Hypothalamus (tissue), 51 donors: ENCODE measurements around the gene ST3GAL6.

Source experiments
- DNase-seq, 51 donors: peaks; one replicate each; lab custom pipeline; 2025; lab: John Stamatoyannopoulos, UW

Gene ST3GAL6, protein sequence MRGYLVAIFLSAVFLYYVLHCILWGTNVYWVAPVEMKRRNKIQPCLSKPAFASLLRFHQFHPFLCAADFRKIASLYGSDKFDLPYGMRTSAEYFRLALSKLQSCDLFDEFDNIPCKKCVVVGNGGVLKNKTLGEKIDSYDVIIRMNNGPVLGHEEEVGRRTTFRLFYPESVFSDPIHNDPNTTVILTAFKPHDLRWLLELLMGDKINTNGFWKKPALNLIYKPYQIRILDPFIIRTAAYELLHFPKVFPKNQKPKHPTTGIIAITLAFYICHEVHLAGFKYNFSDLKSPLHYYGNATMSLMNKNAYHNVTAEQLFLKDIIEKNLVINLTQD

DNA sequence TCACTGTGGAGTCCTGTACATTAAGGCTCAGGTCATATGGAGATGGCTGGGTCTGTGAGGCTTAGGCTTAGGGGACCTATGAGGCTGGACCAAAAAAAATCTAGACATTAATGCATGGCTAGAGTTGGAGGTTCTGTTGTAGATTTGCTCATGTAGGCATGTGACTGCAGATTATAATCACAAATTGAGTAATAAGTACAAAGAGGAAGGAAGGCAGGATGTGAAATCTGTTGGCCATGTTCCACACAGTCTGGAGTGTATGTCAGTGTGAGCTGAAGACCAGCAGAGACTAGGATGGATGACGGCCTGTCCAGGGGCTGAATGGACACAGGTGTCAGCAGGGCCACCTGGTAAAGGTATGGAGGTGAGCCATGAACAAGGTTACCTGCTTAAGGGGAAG is at the start of gene ST3GAL6:
ST3GAL6 (plus strand) TSS at position 265 of the 400 bp plus-strand sequence. CDS start 5,101 bp downstream, outside the sequence.
- peak in 1 of 51 donors; percentile 33 for DNase-seq

DNA sequence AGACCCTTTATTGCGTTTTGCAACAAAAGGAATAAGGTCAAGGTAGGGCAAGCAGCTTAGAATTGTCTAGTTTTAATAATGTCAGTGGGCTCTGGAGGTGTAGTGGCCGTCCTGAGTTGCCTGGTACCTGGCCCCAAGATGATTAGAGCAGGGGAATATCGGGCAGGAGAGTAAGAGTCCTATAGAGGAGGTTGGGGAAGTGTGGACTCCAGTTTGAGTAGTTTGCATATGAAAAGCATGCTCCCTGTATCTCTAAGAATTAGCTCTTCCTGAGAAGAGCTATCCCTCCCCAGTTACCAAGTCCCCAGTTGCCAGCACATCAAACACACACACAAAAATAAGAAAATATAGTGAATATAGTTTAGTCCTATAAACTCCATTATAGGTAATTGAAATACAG is 49.2 kb upstream of the ST3GAL6 start:
- no peak for DNase-seq

DNA sequence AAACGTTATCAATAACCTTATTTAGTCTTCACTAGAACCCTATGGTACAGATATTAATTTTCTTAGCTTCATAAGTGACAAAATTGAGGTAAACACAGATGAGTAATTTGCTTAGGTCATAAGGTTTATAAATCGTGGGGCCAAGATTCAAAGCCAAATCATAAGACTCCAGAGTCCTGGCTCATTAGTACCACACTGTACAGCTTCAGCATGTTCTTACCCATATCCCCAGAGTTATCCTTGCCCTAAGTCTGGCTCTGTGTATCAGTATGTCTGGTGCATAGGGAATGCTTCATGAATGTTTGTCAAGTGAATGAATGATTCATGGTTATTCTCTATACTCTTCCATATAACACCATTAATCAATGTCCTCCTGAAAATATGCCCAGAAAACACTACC is 45.6 kb upstream of the ST3GAL6 start:
- no peak for DNase-seq

DNA sequence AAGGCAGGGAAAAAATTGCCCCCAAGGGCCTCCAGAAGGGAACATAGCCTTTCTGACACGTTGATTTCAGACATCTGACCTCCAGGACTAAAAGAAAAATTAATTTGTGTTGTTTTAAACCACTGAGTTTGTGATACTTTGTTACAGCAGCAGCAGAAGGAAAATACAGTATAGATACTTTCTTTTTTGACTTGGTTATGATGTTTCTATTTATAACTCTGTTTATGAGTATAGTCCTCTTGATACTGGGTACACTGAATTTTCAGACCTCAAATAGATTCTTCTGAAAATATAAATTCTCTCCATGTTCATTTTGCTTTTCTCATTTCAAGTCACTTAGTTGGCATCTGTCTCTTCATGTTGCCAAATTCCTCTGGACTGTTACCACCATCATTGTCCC is 44.4 kb upstream of the ST3GAL6 start:
- no peak for DNase-seq

DNA sequence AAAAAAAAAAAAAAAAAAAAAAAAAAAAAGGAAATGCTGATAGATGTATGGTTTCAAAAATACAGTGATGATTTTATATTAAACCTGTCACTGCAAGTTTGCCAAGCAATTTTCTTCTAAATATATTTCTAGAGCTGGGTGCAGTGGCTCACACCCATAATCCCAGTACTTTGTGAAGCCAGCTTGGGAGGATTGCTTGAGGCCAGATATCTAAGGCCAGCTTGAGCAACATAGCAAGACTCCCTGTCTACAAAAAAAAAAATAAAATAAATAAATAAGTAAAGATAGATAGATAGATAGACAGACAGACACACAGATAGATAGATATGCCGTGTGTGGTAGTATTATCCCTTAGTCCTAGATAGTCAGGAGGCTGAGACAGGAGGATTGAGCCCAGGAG is 41.4 kb upstream of the ST3GAL6 start:
- no peak for DNase-seq

DNA sequence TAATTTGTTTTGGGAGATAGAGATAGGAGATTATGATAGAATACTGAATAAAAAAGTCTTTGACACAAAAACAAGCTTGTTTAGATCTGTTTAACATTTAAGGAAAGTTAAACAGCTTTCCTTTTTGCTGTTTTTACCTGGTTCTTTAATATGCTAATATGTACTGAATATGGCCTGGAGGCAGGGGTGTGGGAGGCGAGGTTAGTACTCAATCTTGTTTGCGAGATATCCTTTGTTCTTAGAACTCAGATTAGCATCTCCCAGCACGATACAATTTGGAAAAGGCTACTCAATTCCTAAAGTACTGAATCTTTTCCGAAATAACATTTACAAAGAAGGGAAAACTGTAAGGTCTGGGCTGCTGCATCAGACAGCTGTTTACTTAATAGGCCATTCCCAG is 40.8 kb upstream of the ST3GAL6 start:
- no peak for DNase-seq

DNA sequence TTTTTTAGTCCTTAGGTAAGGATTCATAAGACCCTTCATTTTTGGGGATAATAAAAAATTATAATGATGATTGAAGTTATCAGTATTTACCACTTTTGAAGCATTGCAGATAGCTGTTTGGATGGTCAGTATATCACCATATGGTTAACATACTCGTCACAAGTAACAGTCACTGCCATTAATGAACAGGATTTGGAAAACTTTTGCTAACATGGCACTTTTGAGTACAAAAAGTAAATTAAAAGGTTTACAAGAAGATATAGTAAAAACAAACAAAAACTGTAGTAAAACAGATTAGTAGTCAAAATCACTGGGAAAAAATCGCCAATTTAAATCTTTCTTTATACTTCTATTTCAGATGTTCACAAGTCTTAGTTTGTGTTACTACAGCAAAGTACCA is 37.8 kb upstream of the ST3GAL6 start:
- DNase-seq = no peak

DNA sequence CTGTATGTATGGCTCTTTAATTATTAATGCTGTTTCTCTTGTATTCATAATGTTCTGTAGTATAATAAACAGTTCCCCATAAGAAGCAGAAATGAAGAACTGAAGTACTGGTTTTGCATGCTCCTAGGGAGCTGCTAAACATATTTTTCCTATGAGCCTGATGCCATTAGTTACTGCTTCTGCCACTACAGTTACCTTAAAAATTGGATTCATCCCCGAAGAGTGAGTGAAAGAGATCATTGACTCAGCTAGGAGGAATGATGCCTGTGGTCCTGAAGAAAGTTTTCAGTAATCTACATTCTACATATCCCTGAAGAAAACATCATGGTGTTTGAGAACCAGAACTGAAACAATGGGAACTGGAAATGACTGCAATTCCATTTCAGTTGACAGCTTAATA is 37.1 kb upstream of the ST3GAL6 start:
- no peak for DNase-seq

DNA sequence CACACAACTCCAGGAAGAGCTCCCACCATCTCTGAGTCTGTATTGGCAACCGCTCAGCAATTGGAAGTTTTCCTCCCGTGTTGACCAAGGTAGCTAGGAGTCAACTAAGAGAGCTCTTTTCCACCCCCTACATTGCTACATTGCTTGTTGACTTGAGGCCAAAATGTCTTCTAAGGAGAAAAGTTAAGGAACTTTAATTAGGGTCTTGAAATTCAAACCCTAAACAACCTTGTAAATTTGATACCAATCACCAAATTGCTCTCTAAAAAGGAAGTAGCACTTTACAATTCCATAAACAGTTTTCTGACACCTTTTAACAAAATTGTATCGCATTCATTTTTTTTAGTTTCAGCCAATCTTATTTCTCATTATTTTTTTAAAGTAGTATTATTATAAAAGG is 35.5 kb upstream of the ST3GAL6 start:
- DNase-seq = no peak

DNA sequence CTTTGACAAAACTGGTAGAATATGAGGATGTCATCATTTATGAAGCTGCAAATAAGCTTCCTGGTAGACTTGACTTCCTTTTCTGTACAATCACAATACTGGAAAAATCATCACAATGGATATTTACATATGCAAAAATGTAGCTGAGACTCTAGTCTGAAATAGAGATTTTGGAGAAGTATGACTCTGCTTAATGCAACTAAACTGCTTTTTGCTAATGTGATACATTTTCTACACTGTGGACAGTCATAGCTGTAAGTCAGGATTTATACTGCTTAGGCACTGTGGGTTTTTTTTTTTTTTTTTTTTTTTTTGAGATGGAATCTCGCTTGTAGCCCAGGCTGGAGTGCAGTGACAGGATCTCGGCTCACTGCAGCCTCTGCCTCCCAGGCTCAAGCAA is 34.5 kb upstream of the ST3GAL6 start:
- DNase-seq = no peak

DNA sequence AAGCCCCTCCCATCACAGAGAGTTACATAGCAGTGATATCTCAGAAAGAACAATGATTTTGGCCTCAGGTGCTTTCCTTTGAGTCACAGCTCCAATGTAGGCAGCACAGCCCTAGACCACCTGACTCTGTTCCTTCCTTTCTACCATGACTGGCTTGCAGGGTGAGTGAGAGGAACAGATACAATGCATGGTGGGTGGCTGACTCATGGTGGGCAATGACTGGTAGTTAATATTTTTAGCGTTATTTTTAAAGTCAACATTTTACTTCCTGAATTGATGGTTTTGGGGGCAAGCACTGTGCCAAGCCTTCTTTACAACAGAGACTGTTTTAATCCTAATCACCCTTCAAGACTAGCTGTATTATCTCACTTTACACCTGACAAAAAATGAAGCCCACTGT is 32.8 kb upstream of the ST3GAL6 start:
- DNase-seq = no peak

DNA sequence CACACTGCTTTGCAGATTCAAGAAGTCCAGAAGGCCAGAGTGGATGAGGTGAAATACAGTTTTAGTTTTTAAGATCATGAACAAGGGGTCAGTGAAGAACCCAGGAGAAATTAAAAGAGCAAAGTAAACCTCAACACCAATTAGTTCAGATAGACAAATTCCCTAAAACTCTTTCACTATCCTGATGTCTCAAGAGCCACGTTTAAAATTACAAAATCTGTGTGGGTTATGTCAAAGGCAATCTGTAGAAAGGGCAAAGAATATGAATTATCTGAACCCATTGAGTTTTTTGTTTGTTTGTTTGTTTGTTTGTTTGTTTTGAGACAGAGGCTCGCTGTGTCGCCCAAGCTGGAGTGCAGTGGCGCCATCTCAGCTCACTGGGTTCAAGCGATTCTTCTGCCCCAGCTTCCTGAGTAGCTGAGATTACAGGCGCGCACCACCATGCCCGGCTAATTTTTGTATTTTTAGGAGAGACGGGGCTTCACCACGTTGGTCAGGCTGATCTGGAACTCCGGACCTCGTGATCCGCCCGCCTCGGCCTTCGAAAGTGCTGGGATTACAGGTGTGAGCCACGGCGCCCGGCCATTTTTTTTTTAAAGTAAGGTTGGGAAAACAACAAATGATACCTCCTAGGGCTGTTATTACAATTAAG is 32.1 kb upstream of the ST3GAL6 start:
- no peak for DNase-seq

DNA sequence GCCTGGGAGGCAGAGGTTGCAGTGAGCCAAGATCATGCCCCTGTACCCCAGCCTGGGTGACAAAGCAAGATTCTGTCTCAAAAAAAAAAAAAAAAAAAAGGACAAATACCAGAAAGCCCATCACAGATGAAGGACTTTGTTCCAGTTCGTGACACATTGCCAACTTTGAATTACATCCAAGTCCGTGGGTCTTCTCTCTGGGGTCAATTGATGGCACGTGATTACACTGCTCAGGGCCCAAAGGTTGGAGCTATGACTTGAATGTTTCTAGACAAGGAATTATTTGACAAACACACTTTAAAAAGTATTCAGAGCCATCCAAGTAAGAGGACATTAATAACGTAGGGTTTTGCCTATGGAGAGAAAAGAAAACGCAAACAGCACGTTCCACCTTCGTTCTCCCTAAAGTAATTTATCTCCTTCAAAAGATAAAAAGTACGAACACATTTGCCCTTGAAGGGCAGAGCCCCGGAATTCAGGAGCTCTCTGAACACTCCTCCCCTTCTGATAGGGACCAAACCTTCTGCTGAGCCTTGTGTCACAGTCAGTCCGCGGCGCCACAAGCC is 31.3 kb upstream of the ST3GAL6 start:
- DNase-seq = peak in 3 of 51 donors; percentile 23 to 74 (median 65)

DNA sequence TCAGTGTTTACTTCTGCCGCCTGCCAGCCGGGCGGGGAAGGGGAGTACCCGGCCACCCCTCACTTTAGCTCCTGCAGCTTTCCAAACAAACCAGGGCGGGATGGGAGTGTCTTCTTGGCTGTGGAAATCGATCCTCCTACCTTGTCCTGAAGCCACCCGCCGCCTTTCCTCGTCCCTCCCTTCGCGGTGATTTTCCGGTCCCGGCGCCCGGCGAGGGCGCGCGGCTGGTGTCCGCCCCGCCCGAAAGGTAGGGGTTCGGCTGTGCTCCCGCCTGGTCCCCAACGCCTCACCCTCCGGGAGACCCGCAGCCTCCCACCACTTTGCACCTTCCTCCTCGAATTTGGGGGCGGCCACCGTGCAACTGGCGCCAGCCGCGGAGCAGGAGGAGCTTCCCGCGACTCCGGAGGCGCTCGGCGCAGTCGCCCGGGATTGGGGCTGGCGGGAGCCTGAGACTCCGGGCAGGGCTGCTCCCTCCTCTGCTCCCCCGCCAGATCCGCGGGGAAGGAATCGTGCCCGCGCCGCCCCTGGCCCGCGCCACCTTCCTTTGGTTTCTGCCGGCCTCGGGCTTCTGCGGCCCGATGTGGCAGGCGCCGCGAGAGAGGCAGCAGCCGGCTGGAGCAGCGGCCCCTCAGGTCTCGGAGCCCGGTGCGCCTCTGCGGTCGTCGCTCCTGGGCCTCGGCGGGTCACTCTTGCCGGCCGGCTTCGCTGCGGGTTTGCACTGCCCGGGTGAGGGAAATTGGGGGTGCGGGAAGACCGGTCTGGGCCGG is 30.7 kb upstream of the ST3GAL6 start:
- peak in 50 of 51 donors; percentile 5 to 82 (median 62) for DNase-seq

DNA sequence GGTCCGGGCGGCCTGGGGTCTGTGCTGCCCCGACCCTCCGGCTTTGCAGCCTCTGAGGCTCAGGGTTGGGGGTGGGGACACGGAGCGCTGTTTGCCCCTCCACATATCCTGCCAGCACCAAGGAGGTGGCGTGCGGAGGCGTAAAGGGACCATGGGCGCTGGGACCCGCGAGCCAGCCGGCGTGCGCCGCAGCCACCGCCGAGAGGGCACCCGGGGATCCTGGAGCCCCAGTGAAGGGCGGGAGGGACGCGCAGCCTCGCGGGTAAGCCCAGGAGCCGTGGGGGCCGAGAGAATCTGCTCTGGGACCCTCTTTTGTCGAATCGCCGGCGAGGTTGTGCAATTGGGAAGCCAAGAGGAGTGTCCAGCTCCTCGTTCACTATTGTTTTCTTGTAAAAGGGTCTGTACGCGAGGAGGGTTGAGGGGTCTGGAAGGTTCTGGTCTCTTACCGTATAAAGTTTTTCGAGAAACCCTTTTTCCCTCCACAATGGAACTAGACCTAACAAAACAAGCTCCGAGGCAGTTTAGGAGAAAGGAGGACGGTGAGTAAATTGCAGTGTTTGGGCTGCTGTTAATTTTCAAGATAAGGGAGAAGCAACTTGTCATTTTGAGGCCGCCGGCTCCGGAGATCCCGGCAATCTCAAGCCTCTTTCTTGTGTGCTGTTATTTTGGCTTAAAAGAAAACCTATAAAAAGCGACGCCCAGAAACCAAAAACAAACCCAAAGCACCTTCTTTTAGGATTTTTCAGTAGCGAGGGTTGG is 29.9 kb upstream of the ST3GAL6 start:
- DNase-seq = peak in 36 of 51 donors; percentile 22 to 77 (median 50)

DNA sequence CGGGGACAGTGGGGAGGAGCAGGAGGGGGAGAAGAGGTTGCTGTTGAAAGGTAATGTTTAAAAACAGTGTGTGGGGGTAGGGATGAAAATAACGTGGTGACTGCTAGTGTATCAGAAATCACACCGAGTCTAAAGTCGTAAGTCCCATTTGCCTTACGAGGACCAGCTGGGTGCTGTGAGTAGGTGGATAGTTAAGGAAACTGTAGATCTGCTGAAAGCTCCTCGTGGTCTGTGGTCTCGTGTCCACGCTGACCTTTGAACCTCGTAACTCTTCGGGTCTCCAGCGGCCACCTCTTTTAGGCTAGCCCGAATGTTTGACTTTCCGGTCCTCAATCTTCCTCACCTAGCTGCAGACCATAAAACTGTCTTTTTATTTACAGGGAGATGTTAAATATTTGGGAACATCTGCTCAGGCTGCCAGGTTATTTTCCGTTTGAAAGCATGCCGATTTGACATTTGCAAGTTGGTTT is 29.3 kb upstream of the ST3GAL6 start:
- peak in 17 of 51 donors; percentile 1 to 61 (median 17) for DNase-seq

DNA sequence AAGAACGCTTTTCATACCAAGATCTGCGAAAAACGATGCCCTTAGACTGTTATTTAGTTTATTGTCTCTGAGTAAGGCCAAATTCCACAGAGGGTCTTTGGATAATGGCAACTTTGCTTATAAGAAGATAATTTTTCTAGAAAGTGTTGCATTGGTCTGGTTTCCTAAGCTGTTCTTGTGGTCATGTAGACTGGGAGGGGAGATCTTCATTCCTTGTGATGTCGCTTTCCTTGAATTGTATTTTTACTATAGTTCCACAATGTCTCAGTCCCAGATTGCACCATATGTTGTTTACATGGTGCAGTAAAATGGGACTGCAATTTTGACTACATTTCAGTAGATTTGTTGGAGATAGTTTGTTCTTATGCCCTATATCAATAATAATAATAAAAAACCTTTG is 28.8 kb upstream of the ST3GAL6 start:
- no peak for DNase-seq

DNA sequence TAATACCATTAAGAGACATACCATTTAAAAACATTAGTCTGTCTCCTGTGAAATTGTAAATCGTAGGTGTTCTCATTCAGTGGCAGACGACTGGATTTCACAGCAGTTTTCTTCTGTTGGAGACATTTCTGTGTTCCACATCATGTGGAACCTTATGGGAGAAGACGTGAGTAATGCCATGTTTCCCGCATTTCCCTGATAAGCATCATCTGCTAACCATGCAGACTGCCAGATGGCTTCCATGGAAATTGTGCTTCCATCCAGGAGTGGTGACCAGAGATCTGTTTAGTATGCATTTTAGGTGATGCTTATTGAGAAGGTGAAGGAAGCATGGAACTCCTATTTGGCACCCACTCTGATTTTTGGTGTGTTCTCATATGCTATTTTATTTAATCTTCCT is 28.4 kb upstream of the ST3GAL6 start:
- DNase-seq = peak in 2 of 51 donors; percentile 3 to 5

DNA sequence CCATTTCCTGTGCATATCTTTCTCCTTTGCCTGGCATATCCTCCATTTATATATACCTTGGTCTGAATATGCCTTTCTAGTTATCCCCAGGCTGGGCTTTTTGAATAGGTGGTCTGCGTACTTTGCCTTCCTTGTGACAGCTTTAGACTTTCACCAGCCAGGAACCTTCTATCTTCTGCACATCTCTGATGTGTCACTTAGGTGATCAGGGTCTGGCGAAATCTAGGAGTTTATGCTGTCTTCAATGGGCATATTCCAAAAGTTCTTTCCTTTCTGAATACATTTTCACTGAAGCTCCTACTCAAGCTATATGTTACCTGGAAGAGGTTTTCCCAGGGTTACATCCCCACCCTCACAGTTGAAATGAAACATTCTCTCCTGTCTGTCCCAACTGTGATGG is 27.8 kb upstream of the ST3GAL6 start:
- no peak for DNase-seq

DNA sequence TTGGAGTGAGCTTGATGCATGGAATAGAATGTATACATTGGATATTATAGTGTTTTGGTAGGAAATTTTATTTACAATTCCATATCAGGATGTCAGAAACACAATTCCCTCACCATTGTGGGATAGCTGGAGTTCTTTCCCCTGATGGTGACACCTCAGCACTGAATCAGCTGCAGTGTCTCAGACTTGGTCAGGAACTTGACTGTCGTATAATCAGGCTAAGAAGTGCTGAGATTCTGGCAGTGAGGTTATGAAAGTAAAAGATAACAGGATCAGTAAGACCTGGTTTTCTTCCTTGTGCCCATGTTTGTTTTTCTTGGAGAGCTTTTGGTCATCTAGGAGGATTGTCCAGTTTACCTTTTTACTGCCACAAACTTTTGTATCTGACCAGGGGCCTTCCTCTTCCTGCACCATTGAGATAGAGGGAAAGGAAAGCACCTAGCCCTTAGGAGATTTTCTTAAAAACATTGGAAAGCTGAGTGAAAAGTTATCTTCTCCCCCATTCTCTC is 27.3 kb upstream of the ST3GAL6 start:
- no peak for DNase-seq
